Glomerular endothelial cell (primary cell): ENCODE measurements around the gene PPP2R5A. TPM values are rescaled to one million over a fixed set of nuclear protein-coding genes. Genes with fewer than 3 reads are reported as not detected.
"Not testable (repeated sequence)": the region's sequence is repeated elsewhere in the genome, so short reads cannot be mapped to it uniquely, and the experiment has no call there.

Experiments used
- DNase-seq: peaks from one replicate; pipeline ENCODE4 v3.0.0-alpha.2; 2011; ENCODE audit warnings: low read depth, low spot score; ENCODE audit errors: extremely low read depth
- total RNA-seq: library from RNA; depleted of rRNA; stranded (reverse); fragments of >200 nt; gene quantifications from 2 replicates; pipeline ENCODE4 v1.2.3, GENCODE V29; 2015

PPP2R5A gene
- total RNA-seq, 1 donor from 2014 or later: 45.5 TPM

- no peak for DNase-seq
Observed at GRCh38 chr1:212267017-212267416, 18.2 kb upstream of the PPP2R5A start.

GRCh38 chr1:212267460-212267859 is 17.8 kb upstream of the PPP2R5A start:
- no peak for DNase-seq

- no peak for DNase-seq
Observed at GRCh38 chr1:212269306-212269705, 15.9 kb upstream of the PPP2R5A start.

- DNase-seq: no peak
Observed at GRCh38 chr1:212270564-212270963, 14.6 kb upstream of the PPP2R5A start.

- DNase-seq: no peak
Observed at GRCh38 chr1:212271234-212271633, 14.0 kb upstream of the PPP2R5A start.

GRCh38 chr1:212271823-212272485 is 13.3 kb upstream of the PPP2R5A start:
- no peak for DNase-seq

- DNase-seq: no peak
Observed at GRCh38 chr1:212281590-212281989, 3.6 kb upstream of the PPP2R5A start.

- no peak for DNase-seq
Observed at GRCh38 chr1:212283741-212284140, 1.5 kb upstream of the PPP2R5A start.

GRCh38 chr1:212284332-212284743 is 872 bp upstream of the PPP2R5A start:
- DNase-seq: no peak

GRCh38 chr1:212285685-212286555 is 710 bp downstream of the PPP2R5A start:
- DNase-seq: no peak

- no peak for DNase-seq
Observed at GRCh38 chr1:212286556-212287131, 1.4 kb downstream of the PPP2R5A start.

- no peak for DNase-seq
Observed at GRCh38 chr1:212287261-212287895, 2.2 kb downstream of the PPP2R5A start.

- DNase-seq: not testable (repeated sequence)
Observed at GRCh38 chr1:212287995-212288394, 2.8 kb downstream of the PPP2R5A start.

- DNase-seq: no peak
Observed at GRCh38 chr1:212288615-212289014, 3.4 kb downstream of the PPP2R5A start.

- DNase-seq: no peak
Observed at GRCh38 chr1:212289262-212290077, 4.3 kb downstream of the PPP2R5A start.

- DNase-seq: no peak
Observed at GRCh38 chr1:212290608-212291007, 5.4 kb downstream of the PPP2R5A start.

- no peak for DNase-seq
Observed at GRCh38 chr1:212291505-212292134, 6.4 kb downstream of the PPP2R5A start.

- DNase-seq: no peak
Observed at GRCh38 chr1:212292250-212293105, 7.3 kb downstream of the PPP2R5A start.

- DNase-seq: no peak
Observed at GRCh38 chr1:212293579-212293978, 8.4 kb downstream of the PPP2R5A start.
